SK-N-SH (cell line): ENCODE data around the gene SNRPD2.

Source experiments
- EZH2phosphoT487 ChIP-seq: fragments of 200-600 bp; sonication (generic); IDR thresholded peaks from 2 replicates; pipeline ENCODE4 v1.6.1; 2017; ENCODE audit warnings: low read depth, mixed run types, mild to moderate bottlenecking, antibody characterized with exemption, moderate library complexity, borderline replicate concordance
- JUND ChIP-seq: IDR thresholded peaks from 2 replicates; pipeline ENCODE4 v1.4.0; 2012
- NRF1 ChIP-seq: IDR thresholded peaks from 2 replicates; pipeline ENCODE4 v1.6.1; 2012; ENCODE audit warnings: low read depth, mild to moderate bottlenecking, low read length
- RAD21 ChIP-seq: IDR thresholded peaks from 2 replicates; pipeline ENCODE4 v1.6.1; 2012; ENCODE audit warnings: mild to moderate bottlenecking, low read length
- RFX5 ChIP-seq: IDR thresholded peaks from 2 replicates; pipeline ENCODE4 v1.6.1; 2012; ENCODE audit warnings: mild to moderate bottlenecking, improper control_type of control experiment, low read length
- YY1 ChIP-seq: IDR thresholded peaks from 2 replicates; pipeline ENCODE4 v1.4.0; 2012; ENCODE audit warnings: low read depth, mild to moderate bottlenecking
- TF ChIP-seq, protein P1 (sequence below): fragments of 200-600 bp; sonication (generic); IDR thresholded peaks from 2 replicates; pipeline ENCODE4 v1.6.1; 2017; ENCODE audit warnings: antibody characterized with exemption, mild to moderate bottlenecking, moderate library complexity
- TF ChIP-seq, protein P2 (sequence below): fragments of 150-350 bp; IDR thresholded peaks from 2 replicates; pipeline ENCODE4 v1.6.1; 2017; ENCODE audit warnings: antibody characterized with exemption, low read length, low read depth, borderline replicate concordance
- TF ChIP-seq, protein P3 (sequence below): IDR thresholded peaks from 2 replicates; pipeline ENCODE4; 2012

- TF ChIP-seq JUND (no peak), RAD21 (no peak), RFX5 (no peak), EZH2phosphoT487 (no peak), NRF1 (no peak), YY1 (no peak)
- TF ChIP-seq, protein P1, sequence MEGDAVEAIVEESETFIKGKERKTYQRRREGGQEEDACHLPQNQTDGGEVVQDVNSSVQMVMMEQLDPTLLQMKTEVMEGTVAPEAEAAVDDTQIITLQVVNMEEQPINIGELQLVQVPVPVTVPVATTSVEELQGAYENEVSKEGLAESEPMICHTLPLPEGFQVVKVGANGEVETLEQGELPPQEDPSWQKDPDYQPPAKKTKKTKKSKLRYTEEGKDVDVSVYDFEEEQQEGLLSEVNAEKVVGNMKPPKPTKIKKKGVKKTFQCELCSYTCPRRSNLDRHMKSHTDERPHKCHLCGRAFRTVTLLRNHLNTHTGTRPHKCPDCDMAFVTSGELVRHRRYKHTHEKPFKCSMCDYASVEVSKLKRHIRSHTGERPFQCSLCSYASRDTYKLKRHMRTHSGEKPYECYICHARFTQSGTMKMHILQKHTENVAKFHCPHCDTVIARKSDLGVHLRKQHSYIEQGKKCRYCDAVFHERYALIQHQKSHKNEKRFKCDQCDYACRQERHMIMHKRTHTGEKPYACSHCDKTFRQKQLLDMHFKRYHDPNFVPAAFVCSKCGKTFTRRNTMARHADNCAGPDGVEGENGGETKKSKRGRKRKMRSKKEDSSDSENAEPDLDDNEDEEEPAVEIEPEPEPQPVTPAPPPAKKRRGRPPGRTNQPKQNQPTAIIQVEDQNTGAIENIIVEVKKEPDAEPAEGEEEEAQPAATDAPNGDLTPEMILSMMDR: no peak
- TF ChIP-seq, protein P2, sequence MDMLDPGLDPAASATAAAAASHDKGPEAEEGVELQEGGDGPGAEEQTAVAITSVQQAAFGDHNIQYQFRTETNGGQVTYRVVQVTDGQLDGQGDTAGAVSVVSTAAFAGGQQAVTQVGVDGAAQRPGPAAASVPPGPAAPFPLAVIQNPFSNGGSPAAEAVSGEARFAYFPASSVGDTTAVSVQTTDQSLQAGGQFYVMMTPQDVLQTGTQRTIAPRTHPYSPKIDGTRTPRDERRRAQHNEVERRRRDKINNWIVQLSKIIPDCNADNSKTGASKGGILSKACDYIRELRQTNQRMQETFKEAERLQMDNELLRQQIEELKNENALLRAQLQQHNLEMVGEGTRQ: no peak
- TF ChIP-seq, protein P3, sequence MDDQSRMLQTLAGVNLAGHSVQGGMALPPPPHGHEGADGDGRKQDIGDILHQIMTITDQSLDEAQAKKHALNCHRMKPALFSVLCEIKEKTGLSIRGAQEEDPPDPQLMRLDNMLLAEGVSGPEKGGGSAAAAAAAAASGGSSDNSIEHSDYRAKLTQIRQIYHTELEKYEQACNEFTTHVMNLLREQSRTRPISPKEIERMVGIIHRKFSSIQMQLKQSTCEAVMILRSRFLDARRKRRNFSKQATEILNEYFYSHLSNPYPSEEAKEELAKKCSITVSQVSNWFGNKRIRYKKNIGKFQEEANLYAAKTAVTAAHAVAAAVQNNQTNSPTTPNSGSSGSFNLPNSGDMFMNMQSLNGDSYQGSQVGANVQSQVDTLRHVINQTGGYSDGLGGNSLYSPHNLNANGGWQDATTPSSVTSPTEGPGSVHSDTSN: no peak
Measured at GRCh38 chr19:45729800-45730290, 38.1 kb upstream of the SNRPD2 start.
